GM20000 (cell line): ENCODE results near the gene EIF4E3.

ENCODE experiments used
- DNase-seq: peaks from one replicate; pipeline ENCODE4 v3.0.0; 2012; ENCODE audit warnings: low spot score
- TF ChIP-seq, protein P1 (sequence below): IDR thresholded peaks from 2 replicates; pipeline ENCODE4 v1.5.1; 2012; ENCODE audit warnings: mild to moderate bottlenecking, control low read depth; ENCODE audit errors: extremely low read depth, missing control alignments

EIF4E3 gene

DNA sequence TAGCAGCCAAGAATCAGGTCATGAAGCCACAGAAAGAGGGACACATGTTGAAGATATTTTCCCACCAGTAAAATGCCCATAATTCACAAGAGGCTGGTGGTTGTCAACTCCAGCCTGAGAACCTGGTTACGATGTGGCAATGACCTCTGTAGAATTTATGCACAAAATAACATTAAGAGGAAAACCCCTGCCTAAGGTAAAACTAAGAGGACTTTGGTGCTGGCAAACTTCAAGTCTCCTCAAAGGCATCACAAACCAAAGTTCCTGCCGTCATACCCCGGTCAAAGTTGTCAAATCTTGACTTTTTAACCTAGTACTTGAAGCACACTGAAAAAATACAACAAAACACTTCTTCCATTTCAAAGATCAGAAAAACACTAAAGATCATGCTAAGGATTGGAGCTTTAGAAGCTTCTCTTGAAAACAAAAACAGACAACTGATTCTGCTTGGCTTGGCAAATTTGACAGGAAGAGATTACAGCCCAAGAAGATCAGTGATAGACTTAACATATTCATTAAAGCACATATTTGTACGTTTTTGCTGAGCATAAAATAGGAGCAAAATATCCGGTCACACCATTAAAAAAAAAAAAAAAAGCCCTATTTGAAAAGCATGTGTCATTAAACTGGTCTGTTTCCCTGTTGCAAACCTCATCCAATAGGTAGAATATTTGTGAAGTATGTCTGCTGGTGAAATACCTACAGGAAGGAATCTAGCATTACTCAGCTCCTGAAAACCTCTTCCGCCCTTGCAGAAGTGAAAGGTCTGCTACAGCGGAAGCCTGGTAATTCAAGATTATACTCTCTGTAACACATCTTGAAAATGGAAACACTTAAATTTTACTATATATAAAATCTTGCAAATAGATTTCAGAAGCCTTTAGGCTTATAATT, 22.8 kb downstream of the EIF4E3 start:
- DNase-seq, result no peak
- TF ChIP-seq, protein P1, sequence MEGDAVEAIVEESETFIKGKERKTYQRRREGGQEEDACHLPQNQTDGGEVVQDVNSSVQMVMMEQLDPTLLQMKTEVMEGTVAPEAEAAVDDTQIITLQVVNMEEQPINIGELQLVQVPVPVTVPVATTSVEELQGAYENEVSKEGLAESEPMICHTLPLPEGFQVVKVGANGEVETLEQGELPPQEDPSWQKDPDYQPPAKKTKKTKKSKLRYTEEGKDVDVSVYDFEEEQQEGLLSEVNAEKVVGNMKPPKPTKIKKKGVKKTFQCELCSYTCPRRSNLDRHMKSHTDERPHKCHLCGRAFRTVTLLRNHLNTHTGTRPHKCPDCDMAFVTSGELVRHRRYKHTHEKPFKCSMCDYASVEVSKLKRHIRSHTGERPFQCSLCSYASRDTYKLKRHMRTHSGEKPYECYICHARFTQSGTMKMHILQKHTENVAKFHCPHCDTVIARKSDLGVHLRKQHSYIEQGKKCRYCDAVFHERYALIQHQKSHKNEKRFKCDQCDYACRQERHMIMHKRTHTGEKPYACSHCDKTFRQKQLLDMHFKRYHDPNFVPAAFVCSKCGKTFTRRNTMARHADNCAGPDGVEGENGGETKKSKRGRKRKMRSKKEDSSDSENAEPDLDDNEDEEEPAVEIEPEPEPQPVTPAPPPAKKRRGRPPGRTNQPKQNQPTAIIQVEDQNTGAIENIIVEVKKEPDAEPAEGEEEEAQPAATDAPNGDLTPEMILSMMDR, result no peak

DNA sequence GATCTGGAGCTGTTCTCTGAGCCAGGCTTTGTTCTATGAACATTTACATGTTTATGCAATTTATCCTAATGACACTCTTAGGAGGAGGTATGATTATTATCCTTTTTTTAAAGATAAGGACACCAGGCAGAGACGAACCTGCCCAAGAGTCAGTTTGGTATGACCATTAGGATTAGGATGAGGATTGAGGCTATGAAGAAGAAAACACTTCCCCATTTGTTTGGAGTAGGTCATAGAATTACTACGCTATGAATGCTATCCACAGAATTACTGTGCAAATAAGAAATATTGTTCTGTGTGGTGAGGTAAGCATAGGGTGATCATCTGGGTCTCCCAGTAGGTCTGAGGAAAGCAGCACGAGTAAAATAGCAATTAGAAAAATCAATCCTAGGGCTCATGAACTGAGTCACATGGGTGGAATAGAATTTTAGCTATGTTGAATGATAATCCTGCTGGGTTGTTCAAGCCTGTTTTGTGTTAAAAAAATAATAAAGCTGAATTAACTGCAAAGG, 23.9 kb downstream of the EIF4E3 start:
- no peak for DNase-seq
- TF ChIP-seq, protein P1, result no peak

DNA sequence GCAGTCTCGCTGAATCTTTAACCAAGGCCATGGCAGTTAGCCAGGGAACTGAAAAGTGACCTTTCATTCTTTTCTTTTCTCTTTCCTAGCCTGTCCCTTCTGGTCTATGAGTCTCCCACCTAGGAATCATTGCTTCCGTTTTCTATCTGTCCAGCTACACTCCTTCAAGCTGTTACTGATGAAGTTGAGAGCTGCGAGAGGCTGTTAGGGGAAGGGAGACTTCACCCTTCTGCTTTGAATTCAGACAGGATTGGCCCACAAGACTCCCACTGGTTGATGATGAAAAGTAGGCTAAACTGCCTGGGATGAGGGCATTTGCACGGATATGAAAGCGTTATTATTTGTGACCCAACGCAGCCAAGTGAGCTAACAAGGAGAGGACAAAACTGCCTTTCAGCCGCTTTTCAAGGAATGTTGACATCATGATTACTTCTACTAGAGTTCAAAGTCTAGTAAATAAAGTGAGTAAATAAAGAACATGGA, 30.2 kb downstream of the EIF4E3 start:
- TF ChIP-seq, protein P1, result no peak
- DNase-seq, result no peak

DNA sequence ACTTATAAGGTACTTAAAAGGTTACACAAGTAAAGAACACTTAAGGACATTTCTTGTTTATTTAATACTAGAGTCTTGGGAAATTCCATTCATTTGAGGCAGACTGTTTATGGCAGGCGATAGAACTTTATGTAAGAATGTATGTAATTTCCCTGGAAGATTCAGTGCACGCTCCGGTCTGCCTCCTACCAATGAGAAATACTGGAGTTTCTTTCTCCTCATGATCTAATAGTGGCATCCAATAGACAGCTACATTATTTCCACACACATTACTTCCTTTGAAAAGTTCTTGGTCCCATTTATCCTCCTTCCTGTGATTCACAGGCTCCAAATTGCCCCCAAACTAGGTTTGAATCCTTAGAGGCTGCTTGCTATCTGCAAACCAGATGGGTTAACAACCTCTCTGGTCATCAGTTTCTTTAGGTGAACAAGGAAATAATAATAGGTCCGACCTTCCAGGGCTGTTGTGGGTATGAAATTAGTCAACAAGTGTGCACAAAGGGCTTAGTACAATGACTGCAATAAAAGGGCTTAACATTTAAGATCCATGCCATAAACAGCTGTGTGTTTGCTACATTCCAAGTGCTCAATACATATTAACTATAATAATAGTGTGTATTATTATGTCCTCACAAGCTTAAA, 30.7 kb downstream of the EIF4E3 start:
- DNase-seq, result no peak
- TF ChIP-seq, protein P1, result no peak

DNA sequence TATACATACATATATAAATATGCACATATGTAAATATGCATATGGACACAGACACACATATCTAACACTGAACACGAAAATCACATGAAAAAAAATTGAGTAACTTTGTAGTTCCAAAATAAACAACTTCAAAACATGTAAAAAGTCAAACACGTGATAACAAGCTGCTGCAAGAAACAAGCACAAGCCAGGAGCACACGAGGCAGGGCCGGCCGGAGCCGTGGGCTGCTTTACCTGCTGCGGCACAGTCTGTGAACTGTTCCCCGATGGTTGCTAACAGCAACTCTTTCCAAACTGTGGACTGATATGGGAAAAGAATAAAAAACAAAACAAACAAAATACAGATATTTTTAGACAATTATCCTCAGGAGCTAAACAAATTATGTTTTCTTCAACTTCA, 31.6 kb downstream of the EIF4E3 start:
- no peak for DNase-seq
- TF ChIP-seq, protein P1, result no peak

DNA sequence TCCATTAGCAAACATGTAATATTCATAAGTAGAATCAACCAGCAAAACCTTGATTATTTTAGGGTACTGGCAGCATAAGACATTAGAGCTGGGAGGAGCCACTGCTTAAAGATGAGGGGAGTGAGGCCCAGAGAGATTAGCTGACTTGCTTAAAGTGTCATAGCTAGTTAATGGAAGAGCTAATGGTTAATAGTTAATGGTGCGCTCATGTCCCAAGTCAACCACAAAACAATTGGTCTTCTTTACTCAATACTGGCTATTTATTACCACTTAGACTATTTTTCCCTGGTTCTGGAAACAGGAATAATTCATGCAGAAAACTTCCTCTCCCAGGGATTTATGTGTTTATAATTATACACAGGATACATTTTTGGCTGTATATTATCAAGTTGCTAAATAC, 33.1 kb downstream of the EIF4E3 start:
- TF ChIP-seq, protein P1, result no peak
- no peak for DNase-seq

DNA sequence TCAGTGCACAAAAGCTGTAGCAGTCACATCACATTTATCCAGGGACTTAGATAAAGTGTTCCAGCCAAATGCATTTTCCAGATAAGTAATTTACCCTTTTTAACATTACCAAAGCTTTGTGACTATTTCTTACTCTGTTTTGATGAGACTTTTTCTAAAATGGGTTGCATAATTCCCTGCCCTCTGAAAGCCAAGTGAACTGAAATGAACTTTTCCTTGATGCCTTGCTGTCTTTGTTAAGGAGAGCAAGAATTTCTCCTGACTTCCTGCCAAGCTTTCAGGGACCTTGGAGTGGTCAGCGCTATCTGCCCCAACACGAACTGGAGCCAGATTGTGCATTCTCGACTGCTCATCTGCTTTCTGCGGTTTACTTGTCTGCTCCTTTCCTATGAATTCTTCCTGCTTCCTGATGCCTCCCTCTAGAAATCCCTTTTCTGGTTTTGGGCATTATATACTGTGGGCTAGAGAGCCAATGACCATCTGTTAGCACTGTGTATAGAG, 34.8 kb downstream of the EIF4E3 start:
- TF ChIP-seq, protein P1, result no peak
- DNase-seq, result no peak
